Neuronal stem cell (in vitro differentiated cells): ENCODE data around the gene PPM1B.

Experiments used
- DNase-seq: peaks from one replicate; pipeline ENCODE4 v3.0.0-alpha.2; 2013; ENCODE audit warnings: low spot score
- H2AFZ ChIP-seq: one replicate; pipeline ENCODE4 v1.6.1; 2013; ENCODE audit warnings: mild to moderate bottlenecking, low read length, inconsistent platforms
- H2AK5ac ChIP-seq: 2 replicates; pipeline ENCODE4 v1.6.1; 2013; ENCODE audit warnings: low read depth, mild to moderate bottlenecking, inconsistent platforms, low read length, moderate library complexity, mixed read lengths
- H2BK120ac ChIP-seq: 2 replicates; pipeline ENCODE4 v1.6.1; 2013; ENCODE audit warnings: low read depth, mild to moderate bottlenecking, inconsistent platforms, low read length, moderate library complexity, mixed read lengths
- H2BK12ac ChIP-seq: one replicate; pipeline ENCODE4 v1.6.1; 2013; ENCODE audit warnings: low read length, inconsistent platforms
- H2BK15ac ChIP-seq: 2 replicates; pipeline ENCODE4 v1.6.1; 2013; ENCODE audit warnings: mild to moderate bottlenecking, low read length, inconsistent platforms, mixed read lengths
- H2BK5ac ChIP-seq: one replicate; pipeline ENCODE4 v1.6.1; 2013; ENCODE audit warnings: inconsistent platforms, mild to moderate bottlenecking, low read length, moderate library complexity
- H3K14ac ChIP-seq: one replicate; pipeline ENCODE4 v1.6.1; 2013; ENCODE audit warnings: low read length, inconsistent platforms
- H3K18ac ChIP-seq: 2 replicates; pipeline ENCODE4 v1.6.1; 2013; ENCODE audit warnings: low read length, inconsistent platforms
- H3K23ac ChIP-seq: 2 replicates; pipeline ENCODE4 v1.6.1; 2013; ENCODE audit warnings: low read depth, mild to moderate bottlenecking, mixed read lengths, low read length, inconsistent platforms; ENCODE audit not compliant: poor library complexity
- H3K27ac ChIP-seq: replicated peaks from 3 replicates; pipeline ENCODE4 v1.5.1; 2013; ENCODE audit warnings: low read length, inconsistent platforms
- H3K27me3 ChIP-seq, 3 experiments: 2 replicates each; pipeline ENCODE4 v1.6.1; 2013; ENCODE audit warnings: low read length in 3 of 3, mild to moderate bottlenecking in 2 of 3, inconsistent platforms in 1 of 3, low read depth in 1 of 3, mixed read lengths in 1 of 3, moderate library complexity in 1 of 3; ENCODE audit not compliant: control insufficient read depth in 3 of 3, insufficient read depth in 3 of 3
- H3K36me3 ChIP-seq, 2 donors: replicated peaks in 1 of 2; 2 replicates each; pipeline ENCODE4 v1.6.1; 2013; ENCODE audit warnings: low read length in 2 of 2; ENCODE audit not compliant: control insufficient read depth in 2 of 2, insufficient read depth in 2 of 2
- H3K4ac ChIP-seq: 2 replicates; pipeline ENCODE4 v1.6.1; 2013; ENCODE audit warnings: inconsistent platforms, mild to moderate bottlenecking, low read length, moderate library complexity
- H3K4me1 ChIP-seq, 2 donors: 1 replicate in 1 of 2; 2 replicates in 1 of 2; pipeline ENCODE4 v1.6.1; 2013; ENCODE audit warnings: low read length in 2 of 2, low read depth in 1 of 2; ENCODE audit not compliant: control insufficient read depth in 2 of 2, insufficient read depth in 1 of 2
- H3K4me2 ChIP-seq: one replicate; pipeline ENCODE4 v1.6.1; 2013; ENCODE audit warnings: mild to moderate bottlenecking, low read length, inconsistent platforms; ENCODE audit not compliant: insufficient read depth, poor library complexity, severe bottlenecking
- H3K4me3 ChIP-seq, 2 donors: 2 replicates each; pipeline ENCODE4 v1.5.1; 2013; ENCODE audit warnings: low read length in 2 of 2, mild to moderate bottlenecking in 2 of 2, inconsistent platforms in 1 of 2, moderate library complexity in 1 of 2
- H3K79me1 ChIP-seq: one replicate; pipeline ENCODE4 v1.6.1; 2013; ENCODE audit warnings: low read depth, mild to moderate bottlenecking, inconsistent platforms, low read length, moderate library complexity
- H3K9ac ChIP-seq: one replicate; pipeline ENCODE4 v1.6.1; 2013; ENCODE audit warnings: mild to moderate bottlenecking, low read depth, low read length, inconsistent platforms; ENCODE audit not compliant: poor library complexity
- H3K9me3 ChIP-seq, 2 donors: replicated peaks in 1 of 2; 2 replicates each; pipeline versions ENCODE3 to v1.6.1; 2013; ENCODE audit warnings: low read length in 2 of 2, mild to moderate bottlenecking in 2 of 2, inconsistent platforms in 1 of 2, low read depth in 1 of 2, mixed read lengths in 1 of 2, moderate library complexity in 1 of 2; ENCODE audit not compliant: control insufficient read depth in 2 of 2, insufficient read depth in 1 of 2
- H4K8ac ChIP-seq: one replicate; pipeline ENCODE4 v1.6.1; 2013; ENCODE audit warnings: low read depth, mild to moderate bottlenecking, inconsistent platforms, low read length, moderate library complexity
- H4K91ac ChIP-seq: one replicate; pipeline ENCODE4 v1.6.1; 2013; ENCODE audit warnings: low read length, low read depth, mild to moderate bottlenecking, inconsistent platforms; ENCODE audit not compliant: poor library complexity
- WGBS, 2 donors: extraction: QIAGEN DNeasy Blood & Tissue Kit; methylation state at CpG; one replicate each; pipeline ENCODE4 v1.1.7; 2013; ENCODE audit warnings: missing lambda C conversion rate in 2 of 2, mixed read lengths in 1 of 2; ENCODE audit not compliant: insufficient read length in 2 of 2, insufficient replicate concordance in 1 of 2; ENCODE audit errors: extremely low coverage in 2 of 2; 5-methylcytosine and 5-hydroxymethylcytosine counted together

Gene PPM1B

GRCh38 chr2:44211183-44211582, 42.5 kb downstream of the PPM1B start:
- no peaks in the 10 kb centered on the region for H3K4me1 ChIP-seq
- no peak overlapping the region for H4K8ac ChIP-seq
- no peak overlapping the region for H2BK12ac ChIP-seq

GRCh38 chr2:44212302-44212701, 43.6 kb downstream of the PPM1B start:
- H2BK5ac ChIP-seq, result no peak overlapping the region
- H2AFZ ChIP-seq, result no peak overlapping the region
- H2BK12ac ChIP-seq, result no peak overlapping the region
- no peak overlapping the region for H3K9ac ChIP-seq
- no peak overlapping the region for H3K18ac ChIP-seq
- H3K23ac ChIP-seq, result no peak overlapping the region
- no peak overlapping the region for H3K4ac ChIP-seq
- H4K8ac ChIP-seq, result no peak overlapping the region
- H3K9me3 ChIP-seq, result peaks cover 0 to 5% of the 10 kb centered on the region in 2 donors
- no peak overlapping the region for H3K4me3 ChIP-seq
- WGBS, 2 donors, result no CpG with 5 or more reads among the region's 4 CpGs
- no peak overlapping the region for H2BK15ac ChIP-seq
- H3K27me3 ChIP-seq, result no peaks in the 10 kb centered on the region
- H3K27ac ChIP-seq, result no peak overlapping the region
- DNase-seq, result no peak
- H3K14ac ChIP-seq, result no peak overlapping the region
- no peak overlapping the region for H2BK120ac ChIP-seq
- no peaks in the 10 kb centered on the region for H3K4me1 ChIP-seq
- no peak overlapping the region for H3K4me2 ChIP-seq
- H4K91ac ChIP-seq, result no peak overlapping the region
- H3K36me3 ChIP-seq, result peaks cover 3 to 41% of the 10 kb centered on the region in 2 donors
- no peaks in the 10 kb centered on the region for H3K79me1 ChIP-seq
- H2AK5ac ChIP-seq, result no peak overlapping the region

More at GRCh38 chr2:44211183-44211582, 42.5 kb downstream of the PPM1B start:
- no peak overlapping the region for H4K91ac ChIP-seq
- no peak overlapping the region for H3K4me3 ChIP-seq
- no peak overlapping the region for H2AK5ac ChIP-seq
- H2BK5ac ChIP-seq, result no peak overlapping the region
- no peak overlapping the region for H3K9ac ChIP-seq
- no peak overlapping the region for H3K23ac ChIP-seq
- H2BK120ac ChIP-seq, result no peak overlapping the region
- no peaks in the 10 kb centered on the region for H3K79me1 ChIP-seq
- no peak overlapping the region for H2BK15ac ChIP-seq
- peaks cover 0 to 5% of the 10 kb centered on the region in 2 donors for H3K9me3 ChIP-seq
- DNase-seq, result no peak
- no peak overlapping the region for H3K4ac ChIP-seq
- H3K4me2 ChIP-seq, result no peak overlapping the region
- H3K27me3 ChIP-seq, result no peaks in the 10 kb centered on the region
- no peak overlapping the region for H3K18ac ChIP-seq
- peaks cover 3 to 41% of the 10 kb centered on the region in 2 donors for H3K36me3 ChIP-seq
- H3K27ac ChIP-seq, result no peak overlapping the region
- no peak overlapping the region for H3K14ac ChIP-seq
- H2AFZ ChIP-seq, result no peak overlapping the region

- no peaks in the 10 kb centered on the region for H3K79me1 ChIP-seq
- H3K9me3 ChIP-seq, result no peaks in the 10 kb centered on the region
- no peak overlapping the region for H3K4ac ChIP-seq
- no peak overlapping the region for H2BK120ac ChIP-seq
- no peak overlapping the region for H4K8ac ChIP-seq
- no peak overlapping the region for H3K27ac ChIP-seq
- H3K23ac ChIP-seq, result no peak overlapping the region
- H2AK5ac ChIP-seq, result no peak overlapping the region
- H3K9ac ChIP-seq, result no peak overlapping the region
- H3K4me2 ChIP-seq, result no peak overlapping the region
- no peak overlapping the region for H3K4me3 ChIP-seq
- no peak overlapping the region for H2BK15ac ChIP-seq
- no peak overlapping the region for H2BK5ac ChIP-seq
- peaks cover 6 to 53% of the 10 kb centered on the region in 2 donors for H3K36me3 ChIP-seq
- DNase-seq, result no peak
- no peaks in the 10 kb centered on the region for H3K4me1 ChIP-seq
- no peaks in the 10 kb centered on the region for H3K27me3 ChIP-seq
- H3K18ac ChIP-seq, result no peak overlapping the region
- no CpG with 5 or more reads among the region's 2 CpGs for WGBS, 2 donors
- no peak overlapping the region for H3K14ac ChIP-seq
- no peak overlapping the region for H2AFZ ChIP-seq
- H2BK12ac ChIP-seq, result no peak overlapping the region
- no peak overlapping the region for H4K91ac ChIP-seq
Observed at GRCh38 chr2:44215827-44216226, 47.2 kb downstream of the PPM1B start.

DNA sequence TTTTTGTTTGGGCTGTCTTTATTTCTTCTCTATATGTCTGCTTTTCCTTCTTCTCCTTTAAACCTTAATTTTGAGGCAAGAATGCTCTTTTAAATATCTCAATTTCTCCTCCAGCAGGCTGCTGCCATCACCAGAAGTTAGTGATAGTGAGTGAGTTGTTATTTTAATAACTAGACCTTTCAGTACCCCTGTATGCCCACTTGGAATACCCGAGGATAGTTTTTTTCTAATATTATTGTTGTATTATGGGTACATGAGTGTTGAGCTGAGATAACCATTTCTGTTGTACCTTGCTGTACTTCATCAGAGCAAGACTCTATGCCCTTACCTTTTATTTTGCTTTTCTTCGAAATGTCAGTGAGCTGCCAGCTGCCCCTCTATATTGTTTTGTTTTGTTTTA, 50.1 kb downstream of the PPM1B start:
- no peak overlapping the region for H4K8ac ChIP-seq
- H2BK5ac ChIP-seq, result no peak overlapping the region
- no peak overlapping the region for H2BK120ac ChIP-seq
- no peaks in the 10 kb centered on the region for H3K4me1 ChIP-seq
- no peak overlapping the region for H3K4me3 ChIP-seq
- no peak overlapping the region for H3K18ac ChIP-seq
- no peak overlapping the region for H4K91ac ChIP-seq
- H3K23ac ChIP-seq, result no peak overlapping the region
- H3K9ac ChIP-seq, result no peak overlapping the region
- H2BK15ac ChIP-seq, result no peak overlapping the region
- no peak overlapping the region for H2AK5ac ChIP-seq
- no peak overlapping the region for H3K27ac ChIP-seq
- WGBS, 2 donors, result no CpG with 5 or more reads among the region's 2 CpGs
- no peak overlapping the region for H3K4ac ChIP-seq
- DNase-seq, result no peak
- peaks cover 0 to 2% of the 10 kb centered on the region in 2 donors for H3K9me3 ChIP-seq
- H3K27me3 ChIP-seq, result no peaks in the 10 kb centered on the region
- no peak overlapping the region for H2AFZ ChIP-seq
- no peak overlapping the region for H3K4me2 ChIP-seq
- peaks cover 3 to 57% of the 10 kb centered on the region in 2 donors for H3K36me3 ChIP-seq
- no peak overlapping the region for H3K14ac ChIP-seq
- no peak overlapping the region for H2BK12ac ChIP-seq
- no peaks in the 10 kb centered on the region for H3K79me1 ChIP-seq
